GF-D8 (cell line): ENCODE measurements around the gene WFIKKN1.
A peak's percentile ranks its signal among the peaks of the same experiment; 100 is the strongest.

Experiments
- DNase-seq: peaks from one replicate; lab custom pipeline; 2025; lab: John Stamatoyannopoulos, UW

The WFIKKN1 gene

GRCh38 chr16:657487-657886, 26.7 kb downstream of the WFIKKN1 start:
- no peak for DNase-seq

GRCh38 chr16:658679-659571, 28.1 kb downstream of the WFIKKN1 start:
- DNase-seq: no peak

- DNase-seq: no peak
Observed at GRCh38 chr16:659618-660017, 28.8 kb downstream of the WFIKKN1 start.

GRCh38 chr16:660132-660458, 29.3 kb downstream of the WFIKKN1 start:
- DNase-seq: no peak

GRCh38 chr16:660459-661183, 29.8 kb downstream of the WFIKKN1 start:
- DNase-seq: no peak

GRCh38 chr16:661184-661821, 30.5 kb downstream of the WFIKKN1 start:
- DNase-seq: no peak

GRCh38 chr16:662095-662494, 31.3 kb downstream of the WFIKKN1 start:
- DNase-seq: no peak

- no peak for DNase-seq
Observed at GRCh38 chr16:662597-662996, 31.8 kb downstream of the WFIKKN1 start.

- DNase-seq: no peak
Observed at GRCh38 chr16:666572-666971, 35.8 kb downstream of the WFIKKN1 start.

- no peak for DNase-seq
Observed at GRCh38 chr16:667113-667779, 36.5 kb downstream of the WFIKKN1 start.

GRCh38 chr16:667780-668518, 37.2 kb downstream of the WFIKKN1 start, which contains the start of gene RHOT2:
Gene RHOT2 (plus strand): TSS chr16:668132. CDS start chr16:668200, 68 bp downstream.
- DNase-seq: peak; percentile 65

- no peak for DNase-seq
Observed at GRCh38 chr16:668519-669171, 37.9 kb downstream of the WFIKKN1 start.

- no peak for DNase-seq
Observed at GRCh38 chr16:669666-670065, 38.9 kb downstream of the WFIKKN1 start.

GRCh38 chr16:670485-671352, 39.9 kb downstream of the WFIKKN1 start:
- DNase-seq: no peak

- DNase-seq: no peak
Observed at GRCh38 chr16:671353-672131, 40.8 kb downstream of the WFIKKN1 start.

- DNase-seq: no peak
Observed at GRCh38 chr16:672371-672770, 41.6 kb downstream of the WFIKKN1 start.

GRCh38 chr16:672851-673250, 42.1 kb downstream of the WFIKKN1 start:
- DNase-seq: no peak

- no peak for DNase-seq
Observed at GRCh38 chr16:673399-673991, 42.7 kb downstream of the WFIKKN1 start.
